Stimulated activated CD4-positive, alpha-beta T cell treated with anti-CD3 and anti-CD28 coated beads, Interleukin-15, amount 100 ng/mL, for 48 hours (primary cell): ENCODE measurements around the gene OS9.

Experiments used
- DNase-seq, 2 donors: peaks; one replicate each; pipeline ENCODE4 v3.0.0-alpha.2; 2020; ENCODE audit warnings: low read depth in 2 of 2

The OS9 gene

DNA sequence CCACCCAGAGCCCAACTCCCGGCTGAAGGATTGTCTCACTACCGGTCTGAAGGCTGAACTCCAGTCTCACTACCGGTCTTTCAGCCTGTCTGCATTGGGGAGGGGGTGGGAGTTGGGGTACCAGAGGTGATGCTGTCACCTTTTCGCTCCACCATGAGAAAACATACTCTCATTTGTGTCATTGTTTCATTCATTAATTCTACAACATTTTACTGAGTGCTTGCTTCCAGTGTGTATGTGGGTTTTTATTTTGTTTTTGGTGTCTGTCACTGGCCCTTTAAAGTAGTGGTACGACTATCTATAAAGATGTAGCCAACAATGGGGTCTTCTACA is 58.7 kb downstream of the OS9 start:
- no peak for DNase-seq

- no peak for DNase-seq
These were observed 59.9 kb downstream of the OS9 start for GRCh38 chr12:57753756-57754337.

DNA sequence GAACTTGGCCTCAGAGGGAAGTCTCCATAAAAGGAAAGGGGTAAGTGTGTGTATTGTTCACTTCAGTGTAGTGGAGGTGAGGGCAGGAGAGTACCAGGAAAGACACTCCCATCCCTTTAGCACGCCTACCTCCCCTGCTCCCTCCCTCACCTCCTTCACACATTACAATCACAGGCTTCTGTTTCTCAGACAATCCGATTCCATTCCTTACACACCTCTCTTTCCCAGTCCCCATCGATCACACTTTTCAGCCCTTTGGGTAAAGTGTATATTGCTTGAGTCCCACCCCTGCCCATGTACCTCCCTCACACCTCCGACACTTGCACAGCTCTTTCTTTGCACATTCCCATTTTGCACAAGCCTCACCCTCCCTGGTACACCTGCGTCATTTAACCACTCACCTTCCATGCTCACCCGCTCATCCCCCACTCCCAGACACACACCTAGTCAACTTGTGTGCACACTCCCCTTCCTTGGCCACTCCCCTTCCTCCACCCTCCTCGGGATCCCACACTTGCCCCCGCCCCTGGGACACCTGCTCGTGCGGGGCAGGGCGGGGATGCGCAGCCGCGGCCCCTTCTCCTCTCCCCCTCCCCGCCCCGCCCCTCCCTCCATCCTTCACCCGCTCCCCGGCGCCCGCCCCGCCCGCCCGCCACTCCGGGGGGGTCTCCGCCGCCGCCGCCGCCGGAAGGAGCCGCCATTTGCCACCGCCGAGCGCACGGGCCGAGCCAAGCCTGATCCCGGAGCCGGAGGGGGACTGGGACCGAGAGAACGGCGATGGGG is 60.7 kb downstream of the OS9 start, which contains the start of gene MARCHF9:
Gene MARCHF9, plus strand, starts transcription at position 693 of the 783 bp plus-strand sequence. CDS start 426 bp downstream, outside the sequence.
- peak; percentile 67 to 81 for DNase-seq

- no peak for DNase-seq
These were observed 61.2 kb downstream of the OS9 start for GRCh38 chr12:57755194-57755453.

GRCh38 chr12:57755454-57756372 is 61.8 kb downstream of the OS9 start:
- DNase-seq, result no peak

DNA sequence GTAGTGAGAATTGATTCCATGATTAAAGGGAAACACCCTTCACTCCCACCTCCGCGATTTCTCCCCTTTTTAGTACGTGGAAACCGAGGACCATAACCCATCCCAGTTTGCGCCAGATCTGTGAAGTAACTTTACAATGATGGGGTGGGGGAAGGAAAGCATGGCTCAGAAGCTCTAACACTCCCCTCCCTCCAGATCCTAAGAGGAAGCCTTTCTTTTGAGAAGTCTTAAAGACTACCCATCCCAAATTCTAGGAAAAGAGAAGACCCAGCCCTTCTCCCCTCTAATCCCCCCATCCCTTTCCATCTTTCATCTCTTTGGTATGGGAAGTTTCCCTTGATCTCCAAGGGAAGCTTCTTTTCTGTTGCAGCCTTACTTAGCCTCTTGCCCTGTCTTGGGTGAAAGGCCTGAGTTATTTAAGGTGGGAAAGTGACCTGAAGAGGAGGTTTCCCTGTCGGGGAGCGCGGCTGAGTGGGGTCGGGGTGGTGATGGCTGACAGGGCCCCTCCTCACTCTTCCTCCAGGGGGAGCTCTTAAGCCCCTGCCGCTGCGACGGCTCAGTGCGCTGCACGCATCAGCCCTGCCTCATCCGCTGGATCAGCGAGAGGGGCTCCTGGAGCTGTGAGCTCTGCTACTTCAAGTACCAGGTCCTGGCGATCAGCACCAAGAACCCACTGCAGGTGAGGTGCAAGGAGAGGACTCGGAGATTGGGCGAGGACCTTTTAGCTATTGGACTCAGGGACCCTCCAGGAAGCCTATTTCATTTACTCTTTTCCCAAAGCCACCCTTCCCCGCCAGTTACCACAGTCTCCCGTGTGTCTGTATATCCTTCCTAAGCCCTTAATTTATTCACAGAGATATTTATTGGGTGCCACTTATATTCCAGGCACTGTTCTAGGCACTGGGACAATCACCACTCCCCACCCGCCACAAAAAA is 62.7 kb downstream of the OS9 start:
- peak in 1 of 2 donors; percentile 65 for DNase-seq

- DNase-seq, result no peak
These were observed 63.8 kb downstream of the OS9 start for GRCh38 chr12:57757771-57758170.

GRCh38 chr12:57758552-57759359 is 64.8 kb downstream of the OS9 start:
- no peak for DNase-seq

DNA sequence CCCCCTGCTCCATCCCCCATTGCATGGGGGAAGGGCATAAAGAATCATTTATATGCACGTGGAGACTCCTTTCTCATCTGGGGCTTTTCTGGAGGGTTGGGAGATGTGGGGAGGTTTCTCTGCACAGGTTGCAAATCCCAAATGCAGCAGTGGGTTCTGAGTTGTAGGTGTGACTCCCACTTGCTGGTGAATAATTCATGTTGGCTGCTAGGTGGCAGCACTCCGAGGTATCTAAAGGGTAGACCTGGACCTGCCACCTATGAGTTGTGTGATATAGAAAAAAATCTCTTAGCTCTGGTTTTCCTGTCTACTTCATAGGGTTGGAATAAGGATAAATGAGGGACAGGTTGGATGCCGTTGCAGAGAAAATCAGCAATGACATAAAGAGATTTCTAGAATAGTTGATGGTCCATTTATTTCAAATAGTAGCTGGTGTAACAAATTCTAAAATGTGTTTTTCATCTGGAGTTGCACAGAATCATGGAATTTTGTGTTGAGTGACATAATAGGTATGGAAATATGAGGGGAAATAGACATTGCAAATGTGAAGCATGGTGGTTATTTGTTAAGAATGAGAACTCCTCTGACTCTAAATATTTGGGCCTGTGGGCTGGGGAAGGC is 65.5 kb downstream of the OS9 start:
- DNase-seq, result no peak

- DNase-seq, result no peak
These were observed 66.5 kb downstream of the OS9 start for GRCh38 chr12:57760347-57760982.

DNA sequence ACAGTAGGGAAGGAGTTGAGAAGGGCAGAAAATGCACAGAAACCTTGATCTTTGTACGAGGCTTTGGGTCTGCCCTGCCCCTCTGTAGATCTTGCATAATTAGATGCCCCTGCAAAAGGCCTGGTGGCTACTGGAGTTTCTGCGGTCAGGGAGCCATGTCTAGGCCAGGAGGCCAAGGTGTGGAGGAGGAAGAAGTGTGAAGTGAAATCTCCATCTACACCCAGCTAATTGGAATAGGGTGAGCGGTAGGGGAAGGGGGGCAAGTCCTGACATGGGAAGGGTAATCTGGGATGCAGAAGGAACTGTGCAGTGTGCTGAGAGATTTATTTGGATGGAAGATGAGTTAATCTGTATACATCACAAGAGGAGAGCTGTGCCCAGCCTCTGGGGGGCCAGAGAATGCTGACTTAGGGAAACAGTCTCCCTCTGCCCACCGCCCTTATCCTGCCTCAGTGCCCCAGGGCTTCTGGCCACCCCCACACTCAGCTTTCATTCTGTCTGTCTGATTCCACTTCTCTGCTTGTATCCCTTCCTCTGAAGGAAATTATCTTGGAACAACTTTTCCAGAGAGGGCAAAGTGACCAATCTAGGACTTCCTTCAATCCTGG is 67.6 kb downstream of the OS9 start:
- DNase-seq, result no peak

GRCh38 chr12:57762463-57762862 is 68.5 kb downstream of the OS9 start:
- no peak for DNase-seq

DNA sequence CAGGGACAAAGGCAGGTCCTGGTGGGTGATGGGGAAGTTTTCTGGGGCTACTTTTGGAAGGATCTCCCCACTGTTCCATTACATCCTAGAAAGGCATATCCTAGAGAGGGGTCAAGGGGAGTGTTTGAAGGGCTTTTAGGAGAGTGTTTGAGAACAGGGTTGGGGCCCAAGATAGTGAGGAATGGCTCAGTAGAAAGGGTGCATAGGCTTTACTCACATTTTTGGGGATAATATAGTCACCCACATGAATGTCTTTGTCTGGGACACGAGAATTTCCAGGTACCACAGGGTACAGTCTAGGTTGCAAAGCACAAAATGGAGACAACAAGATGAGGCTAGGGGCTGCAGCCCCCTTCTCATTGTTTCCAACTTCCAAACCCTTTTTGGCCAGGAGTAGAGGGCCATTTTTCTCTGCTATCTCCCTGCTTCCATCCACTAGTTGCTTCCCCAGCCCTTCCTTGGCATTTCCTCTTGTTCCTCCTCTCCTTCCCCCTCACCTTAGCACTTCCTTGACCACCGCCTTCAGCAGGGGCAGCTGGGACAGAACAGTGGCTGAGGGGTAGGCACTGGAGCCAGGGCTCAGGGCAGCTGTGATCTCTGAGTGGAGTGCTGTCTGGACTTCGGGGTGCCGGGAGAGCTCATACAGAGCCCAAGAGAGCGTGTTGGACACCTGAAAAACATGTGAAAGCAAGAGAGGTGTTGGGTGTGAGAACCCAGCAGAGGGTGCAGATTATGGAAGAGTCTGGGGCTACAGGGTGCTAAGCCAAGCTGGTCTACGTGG is 70.1 kb downstream of the OS9 start:
- no peak for DNase-seq

GRCh38 chr12:57764662-57765002 is 70.7 kb downstream of the OS9 start:
- no peak for DNase-seq

GRCh38 chr12:57765003-57765697 is 71.2 kb downstream of the OS9 start:
- no peak for DNase-seq

DNA sequence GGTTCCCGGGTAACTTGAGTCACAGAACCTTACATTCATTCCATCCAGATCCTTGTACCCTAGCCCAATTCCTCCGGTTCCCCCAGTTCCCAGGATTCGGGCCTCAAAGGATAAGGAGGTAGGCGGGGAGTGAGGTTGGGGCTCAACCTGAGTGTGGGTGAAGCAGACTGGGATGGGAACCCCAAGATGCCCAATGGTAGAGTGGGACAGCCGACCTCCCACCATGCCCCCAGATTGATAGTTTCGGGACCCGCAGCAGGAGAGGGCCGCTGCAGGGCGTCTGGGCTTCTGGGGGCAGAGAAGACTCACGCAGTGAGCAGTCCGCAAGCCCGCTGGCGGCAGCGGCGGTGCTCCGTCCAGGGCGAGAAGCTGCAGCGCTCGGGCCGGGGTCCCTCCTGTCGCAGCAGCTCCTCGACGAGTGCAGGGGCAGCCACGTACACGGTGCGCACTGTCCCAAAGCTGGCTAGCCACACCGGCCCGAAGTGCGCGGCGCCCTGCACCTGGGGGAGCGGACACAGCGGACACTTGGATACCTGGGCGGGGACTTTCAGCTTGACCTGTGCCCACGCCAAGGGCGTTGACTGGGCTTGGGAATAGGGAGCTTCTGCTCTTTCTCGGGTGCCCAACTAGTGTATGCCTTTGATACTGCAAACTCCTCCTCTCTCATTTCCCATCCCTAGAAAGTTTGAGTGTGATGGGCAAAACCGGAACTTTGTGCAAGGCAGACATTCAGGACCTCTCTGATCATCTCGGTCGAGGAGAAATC is 71.9 kb downstream of the OS9 start:
- DNase-seq, result no peak
